ENCODE data around the gene ULBP2.
"Not testable (repeated sequence)": the region's sequence is repeated elsewhere in the genome, so short reads cannot be mapped to it uniquely, and the experiment has no call there.

ULBP2 gene

GRCh38 chr6:149925253-149925973, 16.4 kb upstream of the ULBP2 start:
- H3K9me3 ChIP-seq (replicated peaks; ENCODE audit: insufficient read depth, low read length) = no peaks in the 10 kb centered on the region
- no peak overlapping the region for H3K4me3 ChIP-seq (ENCODE audit: low read length)
- no peak overlapping the region for H2AFZ ChIP-seq (ENCODE audit: low read length)
- H3F3A ChIP-seq (ENCODE audit: insufficient read depth, low read length) = no peaks in the 10 kb centered on the region
- no peaks in the 10 kb centered on the region for H3K79me2 ChIP-seq (ENCODE audit: low read length)
- DNase-seq = no peak
- TF ChIP-seq CTCF (IDR thresholded peaks at IDR 0.05; ENCODE audit: low read length) (no peak), EZH2 (optimal IDR thresholded peaks at IDR 0.05; ENCODE audit: low read depth, low read length) (no peak), EZH2phosphoT487 (IDR thresholded peaks at IDR 0.05; ENCODE audit: low read length) (no peak)
- H3K36me3 ChIP-seq (replicated peaks; ENCODE audit: insufficient read depth, low read length) = no peaks in the 10 kb centered on the region
- H3K9me2 ChIP-seq (replicated peaks; ENCODE audit: insufficient read depth, low read length) = no peaks in the 10 kb centered on the region
- H3K4me2 ChIP-seq (ENCODE audit: low read depth, low read length) = no peak overlapping the region
- H3K9ac ChIP-seq (ENCODE audit: low read length) = no peak overlapping the region
- no peaks in the 10 kb centered on the region for H3K4me1 ChIP-seq (ENCODE audit: low read length)
- H3K27me3 ChIP-seq (replicated peaks; ENCODE audit: insufficient read depth, low read length) = peaks cover 75% of the 10 kb centered on the region
- H3K27ac ChIP-seq (ENCODE audit: low read length) = no peak overlapping the region
- H4K20me1 ChIP-seq (ENCODE audit: insufficient read depth, low read length) = no peaks in the 10 kb centered on the region

- H3K9me3 ChIP-seq (replicated peaks; ENCODE audit: insufficient read depth, low read length) = no peaks in the 10 kb centered on the region
- no peak overlapping the region for H3K4me2 ChIP-seq (ENCODE audit: low read depth, low read length)
- H3K36me3 ChIP-seq (replicated peaks; ENCODE audit: insufficient read depth, low read length) = no peaks in the 10 kb centered on the region
- H2AFZ ChIP-seq (ENCODE audit: low read length) = no peak overlapping the region
- DNase-seq = peak; percentile 30
- H3K79me2 ChIP-seq (ENCODE audit: low read length) = no peaks in the 10 kb centered on the region
- H3K9me2 ChIP-seq (replicated peaks; ENCODE audit: insufficient read depth, low read length) = no peaks in the 10 kb centered on the region
- no peak overlapping the region for H3K27ac ChIP-seq (ENCODE audit: low read length)
- TF ChIP-seq EZH2phosphoT487 (IDR thresholded peaks at IDR 0.05; ENCODE audit: low read length) = no peak
- no peak for TF ChIP-seq EZH2 (optimal IDR thresholded peaks at IDR 0.05; ENCODE audit: low read depth, low read length)
- TF ChIP-seq CTCF (IDR thresholded peaks at IDR 0.05; ENCODE audit: low read length) = peak; percentile 49
- H3F3A ChIP-seq (ENCODE audit: insufficient read depth, low read length) = no peaks in the 10 kb centered on the region
- H3K4me3 ChIP-seq (ENCODE audit: low read length) = no peak overlapping the region
- H3K4me1 ChIP-seq (ENCODE audit: low read length) = no peaks in the 10 kb centered on the region
- H4K20me1 ChIP-seq (ENCODE audit: insufficient read depth, low read length) = no peaks in the 10 kb centered on the region
- H3K9ac ChIP-seq (ENCODE audit: low read length) = no peak overlapping the region
- peaks cover 75% of the 10 kb centered on the region for H3K27me3 ChIP-seq (replicated peaks; ENCODE audit: insufficient read depth, low read length)
Observed at GRCh38 chr6:149925974-149926777, 15.6 kb upstream of the ULBP2 start.

- not testable (repeated sequence) for H3F3A ChIP-seq (ENCODE audit: insufficient read depth, low read length); H3K27ac ChIP-seq (ENCODE audit: low read length); H3K4me1 ChIP-seq (ENCODE audit: low read length); H2AFZ ChIP-seq (ENCODE audit: low read length); H3K4me2 ChIP-seq (ENCODE audit: low read depth, low read length); H3K4me3 ChIP-seq (ENCODE audit: low read length); H3K9me3 ChIP-seq (replicated peaks; ENCODE audit: insufficient read depth, low read length); H3K79me2 ChIP-seq (ENCODE audit: low read length); H3K9me2 ChIP-seq (replicated peaks; ENCODE audit: insufficient read depth, low read length); DNase-seq; H4K20me1 ChIP-seq (ENCODE audit: insufficient read depth, low read length); H3K36me3 ChIP-seq (replicated peaks; ENCODE audit: insufficient read depth, low read length); H3K9ac ChIP-seq (ENCODE audit: low read length)
- H3K27me3 ChIP-seq (replicated peaks; ENCODE audit: insufficient read depth, low read length) = peaks cover 74% of the 10 kb centered on the region
Observed at GRCh38 chr6:149927025-149927424, 14.8 kb upstream of the ULBP2 start.

- peaks cover 66% of the 10 kb centered on the region for H3K27me3 ChIP-seq (replicated peaks; ENCODE audit: insufficient read depth, low read length)
- no peak for DNase-seq
Observed at GRCh38 chr6:149929422-149929821, 12.4 kb upstream of the ULBP2 start.

More at GRCh38 chr6:149929422-149929821, 12.4 kb upstream of the ULBP2 start:
- TF ChIP-seq EZH2 (optimal IDR thresholded peaks at IDR 0.05; ENCODE audit: low read depth, low read length) (no peak), CTCF (IDR thresholded peaks at IDR 0.05; ENCODE audit: low read length) (peak; percentile 28)
- Histone ChIP-seq H3K4me1 (ENCODE audit: low read length) (no peaks in the 10 kb centered on the region), H4K20me1 (ENCODE audit: insufficient read depth, low read length) (no peaks in the 10 kb centered on the region), H3K36me3 (replicated peaks; ENCODE audit: insufficient read depth, low read length) (no peaks in the 10 kb centered on the region), H3K4me3 (ENCODE audit: low read length) (no peak overlapping the region), H3K4me2 (ENCODE audit: low read depth, low read length) (no peak overlapping the region), H3F3A (ENCODE audit: insufficient read depth, low read length) (no peaks in the 10 kb centered on the region), H3K9me2 (replicated peaks; ENCODE audit: insufficient read depth, low read length) (no peaks in the 10 kb centered on the region), H3K27ac (ENCODE audit: low read length) (no peak overlapping the region), H2AFZ (ENCODE audit: low read length) (no peak overlapping the region), H3K79me2 (ENCODE audit: low read length) (no peaks in the 10 kb centered on the region), H3K9ac (ENCODE audit: low read length) (no peak overlapping the region), H3K9me3 (replicated peaks; ENCODE audit: insufficient read depth, low read length) (no peaks in the 10 kb centered on the region)
